IMR-90 (cell line): ENCODE results near the gene PLCH1. TPM values are rescaled to one million over a fixed set of nuclear protein-coding genes. Genes with fewer than 3 reads are reported as not detected.

ENCODE experiments used
- ATAC-seq: fragments of 200-7000 bp; cut with Tn5 transposase; 2 replicates; pipeline ENCODE4 v1.9.1; 2020; ENCODE audit warnings: low read depth, mild to moderate bottlenecking, moderate library complexity
- BruUV-seq: library from RNA; stranded (reverse); fragments of 400-500 nt; replicated peaks from 2 replicates; lab custom pipeline; 2021; lab: Mats Ljungman, UMichigan
- CTCF ChIA-PET: fragments of 300-600 bp; formaldehyde crosslinking; extraction: SDS; loops from one replicate; lab custom pipeline; 2021; ENCODE audit warnings: antibody characterized with exemption; lab: Yijun Ruan, JAX
- POLR2A ChIA-PET: fragments of 300-600 bp; sonication (Branson Sonifier 250); formaldehyde crosslinking; loops from one replicate; lab custom pipeline; 2022; ENCODE audit warnings: antibody characterized with exemption; ENCODE audit not compliant: unreplicated experiment; lab: Charles Lee
- DNase-seq: peaks from one replicate; pipeline ENCODE4 v3.0.0; 2013
- H2AFZ ChIP-seq: replicated peaks from 2 replicates; pipeline ENCODE3; 2013; ENCODE audit warnings: low read length, mild to moderate bottlenecking; ENCODE audit not compliant: poor library complexity
- H2AK5ac ChIP-seq: 2 replicates; pipeline ENCODE4 v1.6.1; 2013; ENCODE audit warnings: low read depth, low read length, inconsistent platforms
- H2AK9ac ChIP-seq: replicated peaks from 2 replicates; pipeline ENCODE3; 2013; ENCODE audit warnings: mild to moderate bottlenecking, low read depth, low read length, moderate library complexity; ENCODE audit not compliant: poor library complexity
- H2BK120ac ChIP-seq: 2 replicates; pipeline ENCODE4 v1.6.1; 2013; ENCODE audit warnings: low read depth, low read length, inconsistent platforms
- H2BK15ac ChIP-seq: 3 replicates; pipeline ENCODE4 v1.6.1; 2013; ENCODE audit warnings: low read depth, low read length, inconsistent platforms
- H2BK20ac ChIP-seq: 2 replicates; pipeline ENCODE4 v1.6.1; 2013; ENCODE audit warnings: low read depth, mild to moderate bottlenecking, inconsistent platforms, low read length, moderate library complexity
- H2BK5ac ChIP-seq: 2 replicates; pipeline ENCODE4 v1.6.1; 2013; ENCODE audit warnings: mild to moderate bottlenecking, low read depth, low read length, inconsistent platforms; ENCODE audit not compliant: poor library complexity, severe bottlenecking
- H3K14ac ChIP-seq: replicated peaks from 2 replicates; pipeline ENCODE4 v1.6.1; 2013; ENCODE audit warnings: low read depth, low read length, inconsistent platforms
- H3K18ac ChIP-seq: 2 replicates; pipeline ENCODE4 v1.6.1; 2013; ENCODE audit warnings: low read depth, low read length, control low read depth
- H3K23ac ChIP-seq: 2 replicates; pipeline ENCODE4 v1.6.1; 2013; ENCODE audit warnings: low read depth, low read length, inconsistent platforms
- H3K27ac ChIP-seq: 2 replicates; pipeline ENCODE4 v1.5.1; 2013; ENCODE audit warnings: mild to moderate bottlenecking, control low read depth, low read length; ENCODE audit not compliant: insufficient read depth
- H3K27me3 ChIP-seq: 2 replicates; pipeline ENCODE4 v1.6.1; 2013; ENCODE audit warnings: low read length; ENCODE audit not compliant: control insufficient read depth, insufficient read depth
- H3K36me3 ChIP-seq: 2 replicates; pipeline ENCODE4 v1.6.1; 2013; ENCODE audit warnings: low read length, mixed read lengths; ENCODE audit not compliant: control insufficient read depth, insufficient read depth
- H3K4ac ChIP-seq: 2 replicates; pipeline ENCODE4 v1.6.1; 2013; ENCODE audit warnings: low read depth, low read length, inconsistent platforms
- H3K4me1 ChIP-seq: 2 replicates; pipeline ENCODE4 v1.6.1; 2013; ENCODE audit warnings: low read length, mixed read lengths; ENCODE audit not compliant: control insufficient read depth, insufficient read depth
- H3K4me2 ChIP-seq: 2 replicates; pipeline ENCODE4 v1.6.1; 2013; ENCODE audit warnings: low read depth, mild to moderate bottlenecking, control low read depth, low read length, moderate library complexity
- H3K4me3 ChIP-seq: 2 replicates; pipeline ENCODE4 v1.5.1; 2013; ENCODE audit warnings: low read depth, mild to moderate bottlenecking, control low read depth, low read length, moderate library complexity; ENCODE audit not compliant: insufficient read depth
- H3K56ac ChIP-seq: 2 replicates; pipeline ENCODE4 v1.6.1; 2013; ENCODE audit warnings: low read length, inconsistent platforms; ENCODE audit not compliant: insufficient read depth; ENCODE audit errors: extremely low read depth
- H3K79me1 ChIP-seq, 2 experiments: 2 replicates each; pipeline ENCODE4 v1.6.1; 2013; ENCODE audit warnings: low read length in 2 of 2, inconsistent platforms in 1 of 2, low read depth in 1 of 2
- H3K9ac ChIP-seq: 2 replicates; pipeline ENCODE4 v1.6.1; 2013; ENCODE audit warnings: low read depth, low read length, control low read depth
- H3K9me1 ChIP-seq: 2 replicates; pipeline ENCODE4 v1.6.1; 2013; ENCODE audit warnings: low read length, inconsistent platforms; ENCODE audit not compliant: insufficient read depth
- H3K9me3 ChIP-seq: 2 replicates; pipeline ENCODE4 v1.6.1; 2013; ENCODE audit warnings: low read length; ENCODE audit not compliant: control insufficient read depth, insufficient read depth
- H4K20me1 ChIP-seq: 2 replicates; pipeline ENCODE4 v1.6.1; 2013; ENCODE audit warnings: low read length, inconsistent platforms; ENCODE audit not compliant: insufficient read depth
- H4K5ac ChIP-seq: 2 replicates; pipeline ENCODE4 v1.6.1; 2013; ENCODE audit warnings: mild to moderate bottlenecking, low read depth, low read length, control low read depth
- H4K8ac ChIP-seq, 2 experiments: 2 replicates each; pipeline ENCODE4 v1.6.1; 2013; ENCODE audit warnings: low read depth in 2 of 2, low read length in 2 of 2, control low read depth in 1 of 2, inconsistent platforms in 1 of 2
- H4K91ac ChIP-seq: 2 replicates; pipeline ENCODE4 v1.6.1; 2013; ENCODE audit warnings: low read depth, low read length, inconsistent platforms; ENCODE audit not compliant: insufficient read depth
- BHLHE40 ChIP-seq: fragments of 150-350 bp; IDR thresholded peaks from 2 replicates; pipeline ENCODE4 v1.6.1; 2016; ENCODE audit warnings: mild to moderate bottlenecking, low read depth, low read length
- CEBPB ChIP-seq: IDR thresholded peaks from 2 replicates; pipeline ENCODE4 v1.6.1; 2012; ENCODE audit warnings: low read depth, low read length, improper control_type of control experiment
- RFX5 ChIP-seq: IDR thresholded peaks from 2 replicates; pipeline ENCODE4 v1.8.0; 2012; ENCODE audit warnings: low read depth, mild to moderate bottlenecking, low read length, moderate library complexity
- WGBS, 2 experiments: methylation state at CpG; one replicate each; pipeline versions ENCODE4 v1.1.5 to v1.1.7; 2013; ENCODE audit warnings: missing lambda C conversion rate in 2 of 2; ENCODE audit not compliant: insufficient read length in 1 of 2; ENCODE audit errors: extremely low coverage in 2 of 2; 5-methylcytosine and 5-hydroxymethylcytosine counted together
- dilution Hi-C: fragments of 300-500 bp; cut with HindIII; formaldehyde crosslinking; loops from one replicate; pipeline ENCODE4 v1.14.3; 2018; ENCODE audit warnings: low sequenced_read_pairs; ENCODE audit not compliant: unreplicated experiment
- in situ Hi-C: fragments of 300-500 bp; cut with MboI; formaldehyde crosslinking; loops from 3 replicates; pipeline ENCODE4 v1.14.3; 2019; ENCODE audit warnings: low sequenced_read_pairs, inconsistent platforms, mixed read lengths
- intact Hi-C: fragments of 100-400 bp; cut with micrococcal nuclease; formaldehyde crosslinking; loops from 2 replicates; pipeline ENCODE4 v1.10.0; 2022
- polyA plus RNA-seq, 3 experiments: library from polyadenylated mRNA; depleted of rRNA; stranded (reverse); fragments of >200 nt; gene quantifications; 2 replicates each; pipeline ENCODE4 v1.2.3, GENCODE V29; 2012; ENCODE audit warnings: low replicate concordance in 1 of 3
- total RNA-seq: library from RNA; depleted of rRNA; stranded (reverse); fragments of >200 nt; gene quantifications from 2 replicates; pipeline ENCODE4 v1.2.3, GENCODE V29; 2012

The PLCH1 gene
- total and polyA plus RNA-seq, 2 of the 4 experiments (the other 2 are of a cell fraction): not detected

DNA sequence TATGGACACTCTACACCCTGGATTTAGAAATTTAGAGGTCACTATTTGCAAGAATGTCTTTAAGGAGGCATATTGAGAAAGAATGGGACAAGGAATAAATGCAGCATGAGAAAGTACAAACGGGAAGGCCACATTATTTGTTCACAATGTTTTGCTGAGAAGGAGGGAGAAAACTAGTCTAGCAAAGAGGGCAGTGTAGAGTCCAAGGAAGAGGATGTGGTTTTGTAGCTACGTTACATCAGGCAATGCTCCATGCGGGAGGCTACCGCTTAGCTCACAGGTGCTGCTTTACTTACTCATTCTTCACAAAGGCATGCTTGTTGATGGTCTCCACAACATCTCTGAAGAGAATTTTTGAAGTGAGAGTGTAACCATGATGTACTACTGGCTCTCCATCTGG is 191.1 kb downstream of the PLCH1 start:
- H4K91ac ChIP-seq: no peak overlapping the region
- H3K56ac ChIP-seq: no peak overlapping the region
- no TSS peak for BruUV-seq
- no peak overlapping the region for H2BK15ac ChIP-seq
- in situ Hi-C loops: no loop called here
- no peaks in the 10 kb centered on the region for H4K20me1 ChIP-seq
- intact Hi-C loops: no loop called here
- ChIA-PET POLR2A (interaction anchor here (0.5 kb wide), 1 partner anchor 1766 kb away, joined by 7 read pairs; no protein-coding TSS in a partner anchor), CTCF (no interaction called here)
- H3K79me1 ChIP-seq: no peaks in the 10 kb centered on the region
- H3K9me1 ChIP-seq: no peaks in the 10 kb centered on the region
- H4K5ac ChIP-seq: no peak overlapping the region
- H2AK9ac ChIP-seq: no peak overlapping the region
- H3K14ac ChIP-seq: no peak overlapping the region
- no peak overlapping the region for H2BK20ac ChIP-seq
- no peaks in the 10 kb centered on the region for H3K36me3 ChIP-seq
- no peak overlapping the region for H3K23ac ChIP-seq
- no peak overlapping the region for H2BK5ac ChIP-seq
- H3K18ac ChIP-seq: no peak overlapping the region
- no peak overlapping the region for H4K8ac ChIP-seq
- H3K4me3 ChIP-seq: no peak overlapping the region
- H3K4me1 ChIP-seq: no peaks in the 10 kb centered on the region
- no peak for ATAC-seq
- WGBS, 2 experiments: no CpG with 5 or more reads among the region's 4 CpGs
- DNase-seq: no peak
- no peak overlapping the region for H3K4ac ChIP-seq
- no peaks in the 10 kb centered on the region for H3K27me3 ChIP-seq
- dilution Hi-C loops: no loop called here
- H2AFZ ChIP-seq: no peak overlapping the region
- H3K27ac ChIP-seq: no peak overlapping the region
- no peaks in the 10 kb centered on the region for H3K9me3 ChIP-seq
- no peak overlapping the region for H3K9ac ChIP-seq
- H2BK120ac ChIP-seq: no peak overlapping the region
- no peak overlapping the region for H2AK5ac ChIP-seq
- H3K4me2 ChIP-seq: no peak overlapping the region
- TF ChIP-seq RFX5 (no peak), BHLHE40 (no peak), CEBPB (no peak)
